ENCODE data around the gene NEDD8. TPM values are rescaled to one million over a fixed set of nuclear protein-coding genes. Genes with fewer than 3 reads are reported as not detected.

Gene NEDD8
- total and polyA plus RNA-seq, 2 of the 4 experiments (the other 2 are of a cell fraction), result 167 to 375 TPM

- no TSS peak for BruUV-seq (replicated peaks)
- no peak overlapping the region for H3K27ac ChIP-seq (ENCODE audit: insufficient read depth, low read length)
- H3K56ac ChIP-seq (ENCODE audit: extremely low read depth, insufficient read depth, low read length), result no peak overlapping the region
- H3K27me3 ChIP-seq (ENCODE audit: control insufficient read depth, insufficient read depth, low read length), result no peaks in the 10 kb centered on the region
- dilution Hi-C loops (cut with HindIII; ENCODE audit: low sequenced_read_pairs, unreplicated experiment) (no loop called here), intact Hi-C loops (cut with micrococcal nuclease) (no loop called here), in situ Hi-C loops (cut with MboI; ENCODE audit: low sequenced_read_pairs) (no loop called here)
- ChIA-PET CTCF (no interaction called here), POLR2A (ENCODE audit: unreplicated experiment) (no interaction called here)
- no peak overlapping the region for H4K8ac ChIP-seq (ENCODE audit: low read depth in 2 of 2, low read length in 2 of 2)
- H3K23ac ChIP-seq (ENCODE audit: low read depth, low read length), result no peak overlapping the region
- 100% methylated on average over 1 of the region's 5 CpGs; no CpG with 5 or more reads in 1 of the 2 experiments for WGBS, 2 experiments (ENCODE audit: extremely low coverage in 2 of 2, insufficient read length in 1 of 2)
- no peak overlapping the region for H2AK5ac ChIP-seq (ENCODE audit: low read depth, low read length)
- no peak overlapping the region for H3K9ac ChIP-seq (ENCODE audit: low read depth, low read length)
- H3K18ac ChIP-seq (ENCODE audit: low read depth, low read length), result no peak overlapping the region
- no peak for TF ChIP-seq NFE2L2 (IDR thresholded peaks at IDR 0.05; ENCODE audit: low read depth, low read length)
- TF ChIP-seq BHLHE40 (IDR thresholded peaks at IDR 0.05; ENCODE audit: low read depth, low read length), result no peak
- TF ChIP-seq RAD21 (IDR thresholded peaks at IDR 0.05; ENCODE audit: low read length), result no peak
- TF ChIP-seq MXI1 (IDR thresholded peaks at IDR 0.05; ENCODE audit: borderline replicate concordance, low read depth, low read length), result no peak
- TF ChIP-seq RCOR1 (IDR thresholded peaks at IDR 0.05; ENCODE audit: insufficient replicate concordance, low read length), result no peak
- TF ChIP-seq CHD1 (IDR thresholded peaks at IDR 0.05; ENCODE audit: low read depth, low read length), result no peak
- no peak for TF ChIP-seq MAZ (IDR thresholded peaks at IDR 0.05; ENCODE audit: borderline replicate concordance, low read depth, low read length)
- TF ChIP-seq POLR2A (IDR thresholded peaks at IDR 0.05; ENCODE audit: low read depth, low read length), result no peak
- no peak for TF ChIP-seq MAFK (IDR thresholded peaks at IDR 0.05; ENCODE audit: low read depth, low read length)
- TF ChIP-seq FOS (IDR thresholded peaks at IDR 0.05; ENCODE audit: low read depth, low read length), result no peak
- H4K20me1 ChIP-seq (ENCODE audit: insufficient read depth, low read length), result no peaks in the 10 kb centered on the region
- no peak overlapping the region for H3K14ac ChIP-seq (replicated peaks; ENCODE audit: low read depth, low read length)
- H3K36me3 ChIP-seq (ENCODE audit: control insufficient read depth, insufficient read depth, low read length), result no peaks in the 10 kb centered on the region
- no peak overlapping the region for H3K4me2 ChIP-seq (ENCODE audit: low read depth, low read length)
- no peak overlapping the region for H2BK5ac ChIP-seq (ENCODE audit: low read depth, low read length, poor library complexity, severe bottlenecking)
- H2AFZ ChIP-seq (replicated peaks; ENCODE audit: low read length, poor library complexity), result no peak overlapping the region
- H2AK9ac ChIP-seq (replicated peaks; ENCODE audit: low read depth, low read length, poor library complexity), result no peak overlapping the region
- no peak overlapping the region for H4K91ac ChIP-seq (ENCODE audit: insufficient read depth, low read depth, low read length)
- H3K4ac ChIP-seq (ENCODE audit: low read depth, low read length), result no peak overlapping the region
- H3K9me1 ChIP-seq (ENCODE audit: insufficient read depth, low read length), result no peaks in the 10 kb centered on the region; the same call in 1 of the 2 replicates
- no peak overlapping the region for H2BK15ac ChIP-seq (ENCODE audit: low read depth, low read length)
- no peaks in the 10 kb centered on the region; the same call in 1 of the 2 replicates for H3K4me1 ChIP-seq (ENCODE audit: control insufficient read depth, insufficient read depth, low read length)
- H3K79me1 ChIP-seq (ENCODE audit: low read depth in 1 of 2, low read length in 2 of 2), result peaks cover 3 to 13% of the 10 kb centered on the region in 2 experiments
- H3K4me3 ChIP-seq (ENCODE audit: insufficient read depth, low read depth, low read length), result no peak overlapping the region
- ATAC-seq (ENCODE audit: low read depth) (no peak), DNase-seq (no peak)
- H2BK120ac ChIP-seq (ENCODE audit: low read depth, low read length), result no peak overlapping the region
- H2BK20ac ChIP-seq (ENCODE audit: low read depth, low read length), result no peak overlapping the region
- no peaks in the 10 kb centered on the region for H3K9me3 ChIP-seq (ENCODE audit: control insufficient read depth, insufficient read depth, low read length)
- no peak overlapping the region for H4K5ac ChIP-seq (ENCODE audit: low read depth, low read length)
Observed at GRCh38 chr14:24278424-24278823, 46.3 kb upstream of the NEDD8 start.

All from IMR-90 (cell line).